Stimulated activated CD4-positive, alpha-beta T cell treated with anti-CD3 and anti-CD28 coated beads, Interleukin-2, amount 100 ng/mL, for 24 hours (primary cell): ENCODE measurements around the gene MAP4K4.
A peak's percentile ranks its signal among the peaks of the same experiment; 100 is the strongest.

Experiments
- DNase-seq, 2 donors: peaks; one replicate each; pipeline ENCODE4 v3.0.0-alpha.2; 2020

The MAP4K4 gene

GRCh38 chr2:101693991-101694588, 3.4 kb upstream of the MAP4K4 start:
- DNase-seq, result no peak

DNA sequence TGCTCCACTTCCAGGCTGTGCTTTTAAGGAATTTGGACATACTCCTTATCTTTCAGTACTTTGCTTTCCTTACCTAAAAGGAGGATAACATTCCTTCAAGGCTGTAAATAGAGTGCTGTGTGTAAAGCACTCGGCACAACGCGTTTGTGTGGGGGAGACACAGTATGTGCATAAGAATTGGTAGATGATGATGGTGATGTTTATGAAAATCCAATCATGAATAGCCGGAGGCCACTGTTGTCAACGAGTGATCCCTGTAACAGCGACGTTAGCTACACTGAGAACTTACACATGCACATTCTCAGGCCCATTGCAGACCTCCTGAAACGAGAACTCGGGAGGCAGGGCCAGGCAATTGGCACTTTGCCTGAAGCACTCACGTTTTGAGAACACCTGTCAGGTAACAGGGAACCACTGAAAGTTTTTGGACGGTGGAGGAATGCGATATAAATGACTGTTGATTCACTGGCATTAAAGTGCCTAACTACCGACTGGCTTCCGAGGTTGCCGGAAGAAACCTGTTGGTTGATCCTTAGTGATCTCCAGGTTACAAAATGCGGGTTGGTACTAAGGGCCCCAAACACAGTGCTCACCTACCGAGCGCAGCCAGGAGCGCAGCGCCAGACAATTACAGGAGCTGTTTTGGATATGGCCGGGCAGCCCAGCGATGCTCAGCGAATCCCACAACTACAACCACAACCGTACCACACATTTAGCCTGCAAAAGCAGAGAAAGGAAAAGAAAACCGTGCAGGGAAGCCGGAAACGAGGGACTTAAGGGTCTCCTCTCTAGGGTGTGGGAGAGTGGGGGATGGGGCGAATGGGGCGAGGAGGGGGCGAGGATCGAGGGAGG, 1.0 kb upstream of the MAP4K4 start:
- no peak for DNase-seq

GRCh38 chr2:101698014-101698843, 722 bp downstream of the MAP4K4 start:
- peak; percentile 30 to 32 for DNase-seq

GRCh38 chr2:101698844-101699754, 1.6 kb downstream of the MAP4K4 start:
- peak in 1 of 2 donors; percentile 39 for DNase-seq

DNA sequence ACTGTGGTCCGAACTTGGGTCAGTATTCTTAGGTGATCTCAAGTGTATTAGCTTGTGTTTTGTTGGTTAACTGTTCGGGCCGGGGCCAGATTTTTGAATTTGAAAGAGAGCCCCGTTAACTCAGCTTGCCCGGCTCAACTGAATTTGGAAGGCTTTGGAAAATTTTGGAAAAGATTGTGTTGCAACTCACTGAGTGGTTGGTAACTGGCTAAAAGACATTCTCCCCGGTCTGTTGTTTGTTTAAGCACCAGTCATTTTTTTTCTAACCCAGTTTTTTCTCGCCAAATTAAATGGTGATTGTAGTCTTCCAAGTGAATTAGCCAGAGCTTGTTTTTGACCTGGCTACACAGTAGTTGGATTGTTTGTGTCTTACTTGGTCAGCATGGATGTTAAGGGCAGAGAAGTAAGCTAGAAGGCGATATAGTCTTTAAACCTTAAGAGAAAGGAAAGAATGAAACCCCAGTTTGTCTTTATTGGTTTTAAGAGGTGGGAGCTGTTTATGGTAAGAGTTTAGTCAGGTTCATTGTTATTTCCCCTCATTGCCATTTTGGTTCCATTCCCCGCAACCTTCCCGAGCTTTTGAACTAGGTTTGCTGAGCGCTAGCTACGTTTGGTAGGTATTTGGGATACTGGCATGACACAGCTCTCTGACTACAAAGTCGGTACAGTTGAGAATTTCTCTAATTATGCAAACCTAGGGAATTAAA, 2.4 kb downstream of the MAP4K4 start:
- DNase-seq, result no peak

DNA sequence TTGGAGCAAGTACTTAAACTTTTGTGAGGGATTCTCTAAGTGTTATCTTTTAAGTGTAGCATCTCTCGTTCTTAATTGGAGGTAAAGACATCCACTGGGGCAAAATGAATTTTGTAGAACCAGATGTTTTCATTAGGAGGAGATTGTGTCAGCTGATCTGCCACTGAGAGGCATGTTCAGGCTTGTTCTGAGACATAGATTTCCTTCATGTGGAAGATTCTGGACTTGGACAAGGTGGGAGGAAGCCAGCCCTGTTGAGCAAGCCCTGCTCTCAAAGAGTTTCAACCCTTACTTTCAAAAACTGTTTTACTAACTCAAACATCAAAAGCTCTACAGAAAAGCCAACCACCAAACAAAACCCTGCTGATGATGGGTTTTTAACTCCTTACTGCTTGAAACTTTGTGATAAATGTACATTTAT, 6.5 kb downstream of the MAP4K4 start:
- DNase-seq, result peak in 1 of 2 donors; percentile 42

DNA sequence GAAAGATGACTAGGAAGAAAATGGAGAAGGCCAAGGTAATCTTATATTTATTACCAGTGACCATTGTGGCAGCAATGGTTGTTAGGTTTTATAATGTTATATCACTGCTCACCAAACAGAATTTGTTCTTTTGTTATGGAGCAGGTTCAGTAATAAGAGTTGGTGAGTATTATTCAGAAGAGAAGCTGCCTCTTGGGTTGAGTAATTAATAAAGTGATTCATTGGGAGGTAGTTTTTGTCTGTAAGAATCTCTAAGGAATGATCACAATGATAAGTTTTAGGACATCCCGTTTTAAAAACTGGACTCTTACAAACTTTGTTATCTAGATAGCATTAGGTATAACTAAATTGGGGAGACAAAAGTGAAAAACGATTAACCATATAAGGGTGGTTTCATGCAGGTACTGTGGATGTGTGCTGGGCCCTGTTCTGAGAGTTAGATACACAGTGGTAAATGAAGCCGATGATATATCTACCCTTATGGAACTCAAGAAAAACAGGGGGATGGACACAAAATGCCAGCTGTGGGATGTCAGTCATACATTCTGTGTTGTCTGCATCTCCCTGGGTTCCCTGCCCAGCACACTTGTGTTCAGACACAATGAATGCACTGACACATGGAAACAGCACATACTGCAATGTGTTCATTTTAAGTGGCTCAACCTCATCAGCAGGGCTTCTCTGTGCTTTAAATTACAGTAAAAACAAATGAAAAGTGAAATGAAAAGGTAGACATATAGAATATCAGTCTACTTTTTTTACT, 7.5 kb downstream of the MAP4K4 start:
- DNase-seq, result no peak

GRCh38 chr2:101706121-101706818, 8.8 kb downstream of the MAP4K4 start:
- DNase-seq, result no peak

DNA sequence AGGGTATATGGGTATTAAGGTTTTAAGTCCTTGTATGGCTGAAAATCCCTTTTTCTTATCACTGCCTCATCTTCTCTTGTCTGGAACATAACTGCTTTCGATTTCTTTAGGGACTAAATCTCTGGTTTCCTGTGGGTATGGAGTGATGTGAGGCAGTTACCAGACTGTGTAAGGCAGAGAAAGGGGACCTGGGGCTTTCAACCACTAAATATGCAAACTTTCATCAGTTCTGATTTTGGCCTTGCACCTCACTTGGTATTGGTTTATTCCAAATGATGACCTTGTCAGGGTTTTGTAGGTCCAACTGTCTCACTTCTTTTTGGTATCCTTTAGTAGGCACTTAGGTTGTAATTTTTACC, 9.3 kb downstream of the MAP4K4 start:
- DNase-seq, result no peak

DNA sequence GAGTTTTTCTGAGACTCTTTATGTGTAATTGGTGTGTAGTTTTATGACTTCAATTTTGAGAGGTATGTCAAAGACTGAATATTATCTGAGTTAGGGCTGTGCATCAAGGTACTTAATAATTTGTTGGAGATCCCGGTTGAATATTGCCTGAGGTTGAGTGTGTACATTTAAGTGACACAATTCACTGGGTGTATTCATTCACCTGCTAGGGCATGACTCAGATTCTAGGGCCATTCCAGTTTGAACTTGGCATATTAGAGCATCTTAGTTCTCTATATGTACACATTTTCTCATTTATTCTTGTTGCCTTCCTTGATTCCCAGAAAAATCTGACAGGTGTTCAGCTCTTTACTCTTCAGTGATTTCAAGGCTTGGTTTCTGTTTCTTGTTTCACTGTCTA, 12.5 kb downstream of the MAP4K4 start:
- no peak for DNase-seq

GRCh38 chr2:101710471-101711318, 13.2 kb downstream of the MAP4K4 start:
- no peak for DNase-seq

GRCh38 chr2:101714118-101714517, 16.6 kb downstream of the MAP4K4 start:
- no peak for DNase-seq

GRCh38 chr2:101717071-101717845, 19.8 kb downstream of the MAP4K4 start:
- peak in 1 of 2 donors; percentile 35 for DNase-seq

DNA sequence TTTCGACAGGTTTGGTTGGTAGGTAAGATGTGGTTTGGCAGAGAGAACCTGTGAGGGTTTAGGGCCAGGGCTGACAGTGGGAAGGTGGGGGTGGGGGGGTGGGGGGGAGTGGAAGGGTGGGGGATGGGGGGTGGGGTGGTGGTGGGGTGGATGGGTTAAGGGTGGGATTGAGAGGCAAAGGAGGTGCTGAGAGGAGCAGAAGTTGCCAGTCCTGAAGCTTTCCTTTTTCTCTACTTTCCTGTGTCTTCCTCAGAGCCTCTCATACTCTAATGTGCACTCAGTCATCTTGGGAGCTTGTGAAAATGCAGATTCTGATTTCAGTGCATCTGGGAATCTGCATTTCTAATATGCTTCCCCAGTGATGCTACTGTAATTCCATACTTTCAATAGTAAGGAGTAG, 21.0 kb downstream of the MAP4K4 start:
- no peak for DNase-seq

GRCh38 chr2:101718993-101719571, 21.6 kb downstream of the MAP4K4 start:
- DNase-seq, result peak; percentile 63 to 66

- DNase-seq, result no peak
Measured at GRCh38 chr2:101720732-101721131, 23.2 kb downstream of the MAP4K4 start.

DNA sequence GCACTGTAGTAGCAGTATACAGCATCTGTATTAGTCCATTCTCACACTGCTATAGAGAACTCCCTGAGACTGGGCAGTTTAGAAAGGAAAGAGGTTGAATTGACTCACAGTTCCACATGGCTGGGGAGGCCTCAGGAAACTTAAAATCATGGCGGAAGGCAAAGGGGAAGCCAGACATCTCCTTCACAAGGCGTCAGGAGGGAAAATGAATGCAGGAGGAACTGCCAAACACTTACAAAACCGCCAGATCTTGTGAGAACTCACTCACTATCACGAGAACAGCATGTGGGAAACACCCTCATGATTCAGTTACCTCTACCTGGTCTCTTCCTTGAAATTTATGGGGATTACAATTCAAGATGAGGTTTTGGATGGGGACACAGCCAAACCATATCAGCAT, 25.4 kb downstream of the MAP4K4 start:
- no peak for DNase-seq
